HG03064 (cell line): Measurements from ENCODE around the gene MGAT2.
"Not testable (repeated sequence)": the region's sequence is repeated elsewhere in the genome, so short reads cannot be mapped to it uniquely, and the experiment has no call there.

Experiments used
- ATAC-seq: cut with Tn5 transposase; IDR thresholded peaks from one replicate; pipeline ENCODE4 v1.9.1; 2021; ENCODE audit warnings: low read depth; ENCODE audit not compliant: unreplicated experiment

The MGAT2 gene

GRCh38 chr14:49620182-49621113 is at the start of gene MGAT2, which contains the start of gene RPL36AL:
MGAT2 (plus strand) TSS chr14:49620799; CDS start chr14:49621269, 470 bp downstream.
RPL36AL (minus strand) TSS chr14:49620626; CDS start chr14:49619104, 1,522 bp downstream.
- peak; percentile 93 for ATAC-seq

- no peak for ATAC-seq
Observed at GRCh38 chr14:49574038-49574437, 46.6 kb upstream of the MGAT2 start.

- no peak for ATAC-seq
Observed at GRCh38 chr14:49578141-49578540, 42.5 kb upstream of the MGAT2 start.

DNA sequence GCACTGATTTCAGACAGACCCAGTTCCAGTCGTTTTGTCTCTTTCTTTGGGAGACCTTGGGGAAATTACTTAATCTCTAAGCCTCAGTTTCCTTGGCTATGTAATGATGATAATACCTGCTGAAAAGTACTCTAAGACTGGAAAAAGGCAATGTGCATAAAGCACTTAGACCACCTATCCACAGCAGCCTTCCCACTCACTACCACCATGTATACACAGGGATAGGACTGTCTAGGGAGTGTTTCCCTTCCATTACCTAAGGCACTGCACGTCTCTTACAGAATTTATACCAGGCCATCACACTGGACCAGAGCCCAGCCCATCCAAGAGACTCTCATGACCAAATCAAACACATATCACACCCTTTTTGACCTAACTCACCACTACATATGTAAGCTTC is 40.8 kb upstream of the MGAT2 start:
- no peak for ATAC-seq

GRCh38 chr14:49581209-49582112 is 39.1 kb upstream of the MGAT2 start:
- no peak for ATAC-seq

- no peak for ATAC-seq
Observed at GRCh38 chr14:49582113-49582977, 38.3 kb upstream of the MGAT2 start.

DNA sequence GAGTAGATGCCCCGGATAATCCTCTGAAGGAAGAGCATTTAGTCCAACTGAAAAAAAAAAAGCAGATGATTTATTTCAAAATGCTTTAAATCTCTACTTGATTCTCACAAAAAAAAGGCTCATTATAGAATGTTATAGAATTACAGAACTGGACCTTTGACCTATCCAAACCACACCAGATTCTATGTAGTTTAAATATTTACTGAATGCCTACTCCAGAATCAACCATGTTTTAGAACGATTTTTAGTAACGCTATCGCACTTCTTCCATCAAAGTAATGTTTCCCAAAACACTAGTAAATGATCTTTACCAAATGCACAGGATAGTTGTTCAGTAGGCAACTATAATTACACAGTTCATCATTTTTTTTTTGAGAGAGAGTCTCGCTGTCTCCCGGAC is 37.0 kb upstream of the MGAT2 start:
- ATAC-seq, result no peak

DNA sequence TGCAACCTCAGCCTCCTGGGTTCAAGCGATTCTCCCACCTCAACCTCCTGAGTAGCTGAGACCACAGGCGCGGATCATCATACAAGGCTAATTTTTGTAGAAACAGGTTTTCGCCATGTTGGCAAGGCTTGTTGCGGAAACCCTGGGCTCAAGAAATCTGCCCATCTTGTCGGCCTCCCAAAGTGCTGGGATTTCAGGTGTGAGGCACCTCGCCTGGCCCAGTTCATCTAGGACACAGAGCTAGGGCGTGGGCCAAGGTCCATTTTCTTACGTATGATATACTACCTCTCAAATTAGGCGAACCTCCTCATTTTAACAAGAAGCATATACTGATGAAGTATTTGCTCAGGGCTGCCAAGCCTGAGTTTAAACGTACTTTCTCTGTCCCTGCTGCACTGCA is 36.5 kb upstream of the MGAT2 start:
- ATAC-seq, result no peak

- ATAC-seq, result not testable (repeated sequence)
Observed at GRCh38 chr14:49584981-49585640, 35.5 kb upstream of the MGAT2 start.

- peak; percentile 85 for ATAC-seq
Observed at GRCh38 chr14:49585803-49586672, 34.6 kb upstream of the MGAT2 start, which contains the start of gene RPS29. RPS29 (minus strand) TSS chr14:49586380; CDS start chr14:49586346, 34 bp downstream.

DNA sequence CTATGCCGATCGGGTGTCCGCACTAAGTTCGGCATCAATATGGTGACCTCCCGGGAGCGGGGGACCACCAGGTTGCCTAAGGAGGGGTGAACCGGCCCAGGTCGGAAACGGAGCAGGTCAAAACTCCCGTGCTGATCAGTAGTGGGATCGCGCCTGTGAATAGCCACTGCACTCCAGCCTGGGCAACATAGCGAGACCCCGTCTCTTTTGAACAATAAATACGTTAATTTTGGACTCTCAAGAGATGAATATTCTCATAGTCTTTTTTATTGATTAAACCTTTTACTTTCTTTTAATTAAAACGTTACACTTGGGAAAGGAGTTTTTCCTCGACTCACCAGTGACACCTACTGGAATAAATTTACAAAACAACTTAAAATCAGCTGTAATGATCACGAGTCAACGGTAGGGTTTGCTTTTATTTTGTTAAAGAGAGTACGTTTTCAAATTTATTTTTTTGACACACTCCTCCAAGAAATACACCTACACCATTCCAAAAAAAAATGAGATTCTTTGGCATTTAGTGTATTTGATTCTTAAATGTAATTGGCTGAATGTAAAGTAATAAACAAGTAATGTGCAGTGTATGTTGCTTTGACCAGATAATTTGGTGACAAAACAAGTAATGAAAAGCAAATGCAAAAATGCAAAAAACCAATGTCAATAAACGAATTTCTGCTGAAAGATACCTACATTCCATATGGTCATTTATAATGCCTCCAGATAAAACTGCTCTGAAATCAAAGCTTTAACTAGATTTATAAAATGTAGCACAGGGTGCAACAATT is 33.7 kb upstream of the MGAT2 start:
- peak; percentile 29 for ATAC-seq

- no peak for ATAC-seq
Observed at GRCh38 chr14:49589387-49589786, 31.2 kb upstream of the MGAT2 start.

GRCh38 chr14:49593016-49593415 is 27.6 kb upstream of the MGAT2 start:
- no peak for ATAC-seq

DNA sequence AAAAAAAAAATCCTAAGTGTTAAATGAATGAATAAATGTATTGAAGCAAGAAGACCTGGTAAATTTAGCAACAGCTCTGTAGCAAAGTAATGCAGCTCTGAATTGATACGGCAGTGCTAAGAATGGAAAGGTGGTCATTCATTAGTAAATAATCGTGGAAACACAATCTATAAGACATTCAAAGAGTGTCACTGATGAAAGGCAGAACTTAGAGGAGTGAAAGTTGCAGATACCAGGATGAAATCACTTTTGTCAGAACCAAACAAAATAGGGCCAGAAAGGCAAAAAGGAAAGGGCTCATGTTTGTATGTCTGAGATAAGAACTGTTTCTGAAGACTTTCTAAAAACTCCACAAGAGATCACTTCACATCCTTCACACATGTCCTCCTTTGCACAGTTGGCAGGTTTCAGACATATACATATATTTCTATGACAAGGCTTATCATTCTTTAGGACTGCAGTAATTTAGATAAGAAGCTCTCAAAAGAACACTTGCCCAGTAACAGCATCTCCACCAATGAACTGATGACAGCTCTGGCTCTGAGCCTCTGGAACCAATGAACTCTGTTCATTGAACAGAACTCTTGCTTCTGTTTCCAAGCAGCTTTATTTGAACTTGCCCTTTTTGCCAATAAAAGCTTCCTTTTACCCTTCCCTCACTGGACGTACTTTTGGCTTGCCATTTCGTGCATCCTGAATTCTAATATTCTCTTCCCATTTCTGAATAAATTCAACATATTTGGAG is 26.1 kb upstream of the MGAT2 start:
- ATAC-seq, result no peak

DNA sequence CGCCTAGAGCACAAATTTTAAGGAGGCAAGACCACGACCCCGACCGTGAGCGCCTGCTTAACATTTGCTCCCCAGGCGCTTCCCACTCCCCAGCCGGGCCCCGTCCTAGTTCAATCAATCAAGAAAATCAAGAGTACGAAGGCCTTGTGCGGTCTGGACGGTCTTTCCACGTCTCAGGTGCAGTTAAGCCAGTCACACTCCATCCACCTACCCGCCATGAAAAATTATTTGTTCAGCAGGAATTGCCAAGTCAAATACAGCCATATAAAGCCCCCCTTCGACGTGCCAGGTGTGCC is 22.5 kb upstream of the MGAT2 start:
- no peak for ATAC-seq

DNA sequence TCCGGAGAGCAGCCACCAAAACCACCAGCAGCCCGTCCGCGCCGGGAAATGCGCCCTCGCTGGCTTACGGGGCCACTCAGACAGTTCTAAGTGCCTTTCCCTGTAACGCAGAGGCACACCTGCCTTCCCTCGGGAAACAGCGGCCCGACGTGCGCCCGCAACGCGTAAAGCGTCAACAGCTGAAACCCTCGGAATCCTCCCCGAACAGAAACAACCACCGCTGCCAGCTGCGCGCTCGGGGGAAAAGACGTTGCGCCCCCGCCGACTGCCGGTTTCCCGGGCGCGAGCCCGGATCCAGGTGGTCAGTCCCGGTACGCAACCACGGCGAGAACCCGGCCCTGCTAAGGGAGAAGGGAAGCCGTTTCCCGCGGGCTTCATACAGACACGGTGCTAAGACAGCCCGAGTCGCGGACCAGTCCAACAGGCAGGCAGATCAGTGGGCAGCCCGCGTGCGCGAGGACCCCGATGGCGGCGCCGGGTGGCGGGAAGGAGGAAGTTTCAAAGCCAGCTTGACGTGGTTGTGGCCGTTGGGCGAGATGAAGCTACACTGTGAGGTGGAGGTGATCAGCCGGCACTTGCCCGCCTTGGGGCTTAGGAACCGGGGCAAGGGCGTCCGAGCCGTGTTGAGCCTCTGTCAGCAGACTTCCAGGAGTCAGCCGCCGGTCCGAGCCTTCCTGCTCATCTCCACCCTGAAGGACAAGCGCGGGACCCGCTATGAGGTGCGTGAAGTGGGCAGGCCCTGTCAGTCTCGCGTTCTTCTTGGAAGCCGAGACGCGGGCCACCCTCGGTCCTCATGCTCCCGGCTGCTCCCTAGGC is 21.9 kb upstream of the MGAT2 start, which contains the start of gene LRR1:
TSS of gene LRR1 (plus strand) at position 456 of the 816 bp plus-strand sequence. CDS start at position 537, 81 bp downstream.
- ATAC-seq, result peak; percentile 60
